Neutrophil (primary cell): ENCODE results near the gene ZNF618.

Experiments used
- H3K27ac ChIP-seq: fragments of 200-600 bp; sonication (generic); 2 replicates; pipeline ENCODE4 v1.5.1; 2016; ENCODE audit warnings: mild to moderate bottlenecking, moderate library complexity
- H3K27me3 ChIP-seq: fragments of 200-600 bp; sonication (generic); 2 replicates; pipeline ENCODE4 v1.6.0; 2016; ENCODE audit warnings: mild to moderate bottlenecking
- H3K36me3 ChIP-seq: fragments of 200-600 bp; sonication (generic); 2 replicates; pipeline ENCODE4 v1.5.1; 2017
- H3K4me1 ChIP-seq, 2 experiments: fragments of 200-600 bp in 1 of 2; sonication (generic) in 1 of 2; 1 replicate in 1 of 2; 2 replicates in 1 of 2; pipeline versions ENCODE4 v1.5.1 to v1.6.1; 2013 to 2016; ENCODE audit warnings: low read depth in 1 of 2, low read length in 1 of 2, mild to moderate bottlenecking in 1 of 2, moderate library complexity in 1 of 2; ENCODE audit not compliant: control insufficient read depth in 1 of 2, insufficient read depth in 1 of 2
- H3K4me3 ChIP-seq, 2 experiments: fragments of 200-600 bp in 1 of 2; sonication (generic) in 1 of 2; 1 replicate in 1 of 2; 2 replicates in 1 of 2; pipeline ENCODE4 v1.5.1; 2013 to 2016; ENCODE audit warnings: low read depth in 1 of 2, low read length in 1 of 2, mild to moderate bottlenecking in 1 of 2, moderate library complexity in 1 of 2
- H3K9me3 ChIP-seq: fragments of 200-600 bp; sonication (generic); 2 replicates; pipeline ENCODE4 v1.5.1; 2016
- TF ChIP-seq, protein P1 (sequence below): fragments of 200-600 bp; sonication (generic); IDR thresholded peaks from 2 replicates; pipeline ENCODE4 v1.5.1; 2016; ENCODE audit warnings: antibody characterized with exemption

ZNF618 gene

DNA sequence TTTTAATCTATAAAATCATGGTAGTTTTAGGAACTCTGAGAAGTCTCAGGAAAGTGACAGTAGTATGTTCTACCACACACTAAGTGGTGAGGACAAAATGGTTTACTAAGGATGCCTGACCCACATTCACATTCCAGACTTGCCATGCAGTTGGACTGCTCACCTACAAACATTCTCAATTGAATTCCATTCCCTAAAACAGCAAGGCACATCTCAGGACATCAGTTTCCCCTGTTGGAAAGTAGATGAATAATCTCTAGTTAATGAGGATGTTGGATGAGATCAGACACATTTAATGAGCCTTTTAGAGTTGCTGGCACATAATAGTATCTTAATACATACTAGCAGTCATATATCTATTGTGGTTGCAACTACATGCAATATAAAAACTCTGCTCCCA lies 76.6 kb downstream of the ZNF618 start:
- Histone ChIP-seq H3K36me3 (no peaks in the 10 kb centered on the region), H3K27me3 (no peaks in the 10 kb centered on the region), H3K4me1 (no peaks in the 10 kb centered on the region), H3K4me3 (no peak overlapping the region), H3K9me3 (no peaks in the 10 kb centered on the region), H3K27ac (no peak overlapping the region)
- TF ChIP-seq, protein P1, sequence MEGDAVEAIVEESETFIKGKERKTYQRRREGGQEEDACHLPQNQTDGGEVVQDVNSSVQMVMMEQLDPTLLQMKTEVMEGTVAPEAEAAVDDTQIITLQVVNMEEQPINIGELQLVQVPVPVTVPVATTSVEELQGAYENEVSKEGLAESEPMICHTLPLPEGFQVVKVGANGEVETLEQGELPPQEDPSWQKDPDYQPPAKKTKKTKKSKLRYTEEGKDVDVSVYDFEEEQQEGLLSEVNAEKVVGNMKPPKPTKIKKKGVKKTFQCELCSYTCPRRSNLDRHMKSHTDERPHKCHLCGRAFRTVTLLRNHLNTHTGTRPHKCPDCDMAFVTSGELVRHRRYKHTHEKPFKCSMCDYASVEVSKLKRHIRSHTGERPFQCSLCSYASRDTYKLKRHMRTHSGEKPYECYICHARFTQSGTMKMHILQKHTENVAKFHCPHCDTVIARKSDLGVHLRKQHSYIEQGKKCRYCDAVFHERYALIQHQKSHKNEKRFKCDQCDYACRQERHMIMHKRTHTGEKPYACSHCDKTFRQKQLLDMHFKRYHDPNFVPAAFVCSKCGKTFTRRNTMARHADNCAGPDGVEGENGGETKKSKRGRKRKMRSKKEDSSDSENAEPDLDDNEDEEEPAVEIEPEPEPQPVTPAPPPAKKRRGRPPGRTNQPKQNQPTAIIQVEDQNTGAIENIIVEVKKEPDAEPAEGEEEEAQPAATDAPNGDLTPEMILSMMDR, result no peak

- H3K36me3 ChIP-seq, result no peaks in the 10 kb centered on the region
- no peak overlapping the region for H3K27ac ChIP-seq
Observed at GRCh38 chr9:113953531-113953930, 77.4 kb downstream of the ZNF618 start.

DNA sequence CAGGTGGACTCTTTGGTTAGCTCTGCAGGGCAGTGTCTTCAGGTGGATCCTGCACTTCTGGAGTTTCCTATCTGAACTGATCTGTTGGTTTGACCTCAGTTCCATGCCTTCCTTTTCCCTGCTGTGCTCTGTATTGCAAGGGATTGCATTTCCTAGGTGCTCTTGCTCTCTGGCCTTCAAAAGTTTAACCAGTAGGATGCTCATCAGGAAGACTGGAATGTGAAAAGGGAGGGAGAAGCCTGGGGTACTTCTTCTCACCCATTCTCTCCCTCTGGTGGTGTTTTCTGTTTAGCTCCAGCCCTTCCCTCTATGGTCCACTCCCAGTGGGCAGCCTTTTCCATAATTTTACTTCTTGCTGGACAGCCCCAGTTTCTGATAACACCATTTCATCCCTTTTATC lies 78.5 kb downstream of the ZNF618 start:
- H3K9me3 ChIP-seq, result no peaks in the 10 kb centered on the region
- no peak overlapping the region for H3K27ac ChIP-seq
- no peaks in the 10 kb centered on the region for H3K36me3 ChIP-seq
- TF ChIP-seq, protein P1, result no peak
- H3K27me3 ChIP-seq, result no peaks in the 10 kb centered on the region
- H3K4me1 ChIP-seq, result no peaks in the 10 kb centered on the region
- no peak overlapping the region for H3K4me3 ChIP-seq

More at GRCh38 chr9:113953531-113953930, 77.4 kb downstream of the ZNF618 start:
- no peaks in the 10 kb centered on the region for H3K27me3 ChIP-seq
- TF ChIP-seq, protein P1, result no peak
- no peak overlapping the region for H3K4me3 ChIP-seq
- no peaks in the 10 kb centered on the region for H3K9me3 ChIP-seq
- H3K4me1 ChIP-seq, result no peaks in the 10 kb centered on the region

DNA sequence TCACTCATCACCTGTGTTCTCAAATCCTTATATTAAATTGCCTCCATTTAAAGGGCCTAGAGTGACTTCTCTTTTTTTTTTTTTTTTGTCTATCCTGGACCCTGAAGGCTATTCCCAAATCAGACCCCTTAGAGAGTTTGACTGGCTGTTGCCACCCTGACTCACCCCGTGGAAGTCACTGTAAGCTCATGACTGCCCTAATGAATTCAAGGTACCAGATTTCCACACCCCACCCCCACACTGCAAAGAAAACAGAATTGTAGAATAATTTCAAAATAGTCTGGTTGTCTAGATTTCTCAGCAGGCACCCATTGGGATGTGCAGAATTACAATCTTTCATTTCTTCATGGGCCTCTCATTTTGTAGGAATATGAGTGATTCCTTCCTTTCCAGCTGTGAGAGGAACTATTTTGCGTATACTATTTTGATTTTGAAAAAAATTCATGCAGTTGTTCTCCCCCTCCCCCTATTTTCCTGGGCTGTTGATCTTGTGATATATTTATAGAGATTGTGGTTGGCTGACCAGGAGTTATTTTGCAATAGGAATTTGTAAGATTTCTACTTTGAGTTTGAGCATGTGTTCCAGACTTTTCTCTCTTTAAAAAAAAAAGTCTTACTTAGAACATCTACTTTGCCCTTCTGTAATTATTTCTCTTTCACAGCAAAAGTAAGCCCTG lies 79.1 kb downstream of the ZNF618 start:
- TF ChIP-seq, protein P1, result no peak
- H3K4me3 ChIP-seq, result no peak overlapping the region
- no peaks in the 10 kb centered on the region for H3K27me3 ChIP-seq
- H3K36me3 ChIP-seq, result no peaks in the 10 kb centered on the region
- no peaks in the 10 kb centered on the region for H3K9me3 ChIP-seq
- H3K4me1 ChIP-seq, result no peaks in the 10 kb centered on the region
- no peak overlapping the region for H3K27ac ChIP-seq

- H3K27ac ChIP-seq, result no peak overlapping the region
- no peaks in the 10 kb centered on the region for H3K27me3 ChIP-seq
- H3K4me1 ChIP-seq, result no peaks in the 10 kb centered on the region
- H3K4me3 ChIP-seq, result no peak overlapping the region
- TF ChIP-seq, protein P1, result no peak
- H3K9me3 ChIP-seq, result no peaks in the 10 kb centered on the region
- H3K36me3 ChIP-seq, result no peaks in the 10 kb centered on the region
Observed at GRCh38 chr9:113956901-113957300, 80.8 kb downstream of the ZNF618 start.
